AG10803 (cell line): ENCODE measurements around the gene GADL1.

Experiments used
- DNase-seq: peaks from one replicate; pipeline ENCODE4 v3.0.0; 2010; ENCODE audit warnings: low read depth
- H3K4me3 ChIP-seq: 2 replicates; pipeline ENCODE4 v1.5.1; 2011; ENCODE audit warnings: mild to moderate bottlenecking, low read length, control low read depth
- CTCF ChIP-seq: conservative IDR thresholded peaks from 2 replicates; pipeline ENCODE4 v1.5.1; 2011; ENCODE audit warnings: mild to moderate bottlenecking, low read length, control low read depth, inconsistent platforms

The GADL1 gene

GRCh38 chr3:30699927-30700326 is 194.5 kb downstream of the GADL1 start:
- no peak for DNase-seq
- no peak for TF ChIP-seq CTCF
- H3K4me3 ChIP-seq, result no peak overlapping the region

GRCh38 chr3:30698549-30698948 is 195.9 kb downstream of the GADL1 start:
- TF ChIP-seq CTCF, result no peak

GRCh38 chr3:30696896-30697295 is 197.6 kb downstream of the GADL1 start:
- no peak overlapping the region for H3K4me3 ChIP-seq
- no peak for DNase-seq
- TF ChIP-seq CTCF, result no peak

More at GRCh38 chr3:30698549-30698948, 195.9 kb downstream of the GADL1 start:
- no peak overlapping the region for H3K4me3 ChIP-seq
- no peak for DNase-seq

GRCh38 chr3:30696403-30696819 is 198.1 kb downstream of the GADL1 start:
- no peak overlapping the region for H3K4me3 ChIP-seq
- no peak for TF ChIP-seq CTCF
- no peak for DNase-seq

- no peak for TF ChIP-seq CTCF
- DNase-seq, result no peak
- H3K4me3 ChIP-seq, result no peak overlapping the region
These were observed 199.0 kb downstream of the GADL1 start for GRCh38 chr3:30695302-30696061.

GRCh38 chr3:30694668-30695067 is 199.8 kb downstream of the GADL1 start:
- TF ChIP-seq CTCF, result no peak
- no peak overlapping the region for H3K4me3 ChIP-seq
- DNase-seq, result no peak

GRCh38 chr3:30694148-30694547 is 200.3 kb downstream of the GADL1 start:
- DNase-seq, result peak; percentile 25
- no peak for TF ChIP-seq CTCF
- no peak overlapping the region for H3K4me3 ChIP-seq
